OCI-LY1 (cell line): ENCODE data around the gene FBXO45.

Experiments used
- H2AFZ ChIP-seq: fragments of 200-600 bp; sonication (generic), shearing (Covaris generic); 2 replicates; pipeline ENCODE4 v1.6.0; 2014; ENCODE audit warnings: antibody characterized with exemption, mild to moderate bottlenecking, low read length
- H3F3A ChIP-seq: fragments of 200-600 bp; sonication (generic), shearing (Covaris generic); 2 replicates; pipeline ENCODE4 v1.6.0; 2014; ENCODE audit warnings: mild to moderate bottlenecking, antibody characterized with exemption, low read length, moderate library complexity; ENCODE audit not compliant: insufficient read depth
- H3K27ac ChIP-seq: fragments of 200-600 bp; sonication (generic); 2 replicates; pipeline ENCODE4 v1.5.1; 2014; ENCODE audit warnings: low read length, mixed run types, mild to moderate bottlenecking, low read depth; ENCODE audit not compliant: poor library complexity, severe bottlenecking
- H3K27me3 ChIP-seq: fragments of 200-600 bp; sonication (generic); 2 replicates; pipeline ENCODE4 v1.6.0; 2014; ENCODE audit warnings: antibody characterized with exemption, mild to moderate bottlenecking, low read length, moderate library complexity; ENCODE audit not compliant: insufficient read depth
- H3K36me3 ChIP-seq: fragments of 200-600 bp; sonication (generic); 2 replicates; pipeline ENCODE4 v1.6.1; 2014; ENCODE audit warnings: mild to moderate bottlenecking, antibody characterized with exemption, low read length, moderate library complexity, mixed read lengths; ENCODE audit not compliant: insufficient read depth
- H3K4me1 ChIP-seq: fragments of 200-600 bp; sonication (generic); 2 replicates; pipeline ENCODE4 v1.5.1; 2014; ENCODE audit warnings: mild to moderate bottlenecking, low read length, moderate library complexity; ENCODE audit not compliant: insufficient read depth, severe bottlenecking
- H3K4me2 ChIP-seq: fragments of 200-600 bp; sonication (generic), shearing (Covaris generic); 2 replicates; pipeline ENCODE4 v1.6.1; 2014; ENCODE audit warnings: low read length
- H3K4me3 ChIP-seq: fragments of 200-600 bp; sonication (generic); 2 replicates; pipeline ENCODE4 v1.5.1; 2014; ENCODE audit warnings: low read length, low read depth, mild to moderate bottlenecking, mixed read lengths; ENCODE audit not compliant: poor library complexity, severe bottlenecking
- H3K79me2 ChIP-seq: fragments of 200-600 bp; shearing (Covaris generic); 2 replicates; pipeline ENCODE4 v1.6.1; 2016; ENCODE audit warnings: mixed run types, low read length, mixed read lengths; ENCODE audit not compliant: insufficient read depth
- H3K9ac ChIP-seq: fragments of 200-600 bp; sonication (generic), shearing (Covaris generic); 2 replicates; pipeline ENCODE4 v1.6.1; 2014; ENCODE audit warnings: mild to moderate bottlenecking, low read length, mixed read lengths
- H3K9me2 ChIP-seq: fragments of 200-600 bp; sonication (generic), shearing (Covaris generic); 2 replicates; pipeline ENCODE4 v1.6.1; 2014; ENCODE audit warnings: low read depth, mild to moderate bottlenecking, low read length, mixed read lengths
- H3K9me3 ChIP-seq: fragments of 200-600 bp; shearing (Covaris generic); 2 replicates; pipeline ENCODE4 v1.6.1; 2014; ENCODE audit warnings: low read length, mixed read lengths
- H4K20me1 ChIP-seq: fragments of 200-600 bp; sonication (generic), shearing (Covaris generic); 2 replicates; pipeline ENCODE4 v1.6.0; 2016; ENCODE audit warnings: mild to moderate bottlenecking, low read length; ENCODE audit not compliant: insufficient read depth
- CTCF ChIP-seq: fragments of 200-600 bp; sonication (generic), shearing (Covaris generic); IDR thresholded peaks from 2 replicates; pipeline ENCODE4 v1.5.1; 2017; ENCODE audit warnings: mild to moderate bottlenecking, antibody characterized with exemption, low read length, moderate library complexity, mixed read lengths
- EZH2 ChIP-seq: fragments of 200-600 bp; sonication (generic), shearing (Covaris generic); IDR thresholded peaks from 2 replicates; pipeline ENCODE4 v1.8.0; 2017; ENCODE audit warnings: borderline replicate concordance, mixed run types, mild to moderate bottlenecking, antibody characterized with exemption, low read length, moderate library complexity, mixed read lengths

Gene FBXO45

GRCh38 chr3:196620684-196621083, 52.2 kb downstream of the FBXO45 start:
- Histone ChIP-seq H3K9me3 (no peaks in the 10 kb centered on the region), H3K4me1 (peaks cover 5% of the 10 kb centered on the region), H4K20me1 (no peaks in the 10 kb centered on the region), H3K27ac (no peak overlapping the region), H2AFZ (no peak overlapping the region), H3K4me2 (no peak overlapping the region), H3K9me2 (no peaks in the 10 kb centered on the region), H3K27me3 (no peaks in the 10 kb centered on the region), H3K4me3 (no peak overlapping the region), H3K79me2 (no peaks in the 10 kb centered on the region), H3F3A (no peaks in the 10 kb centered on the region), H3K9ac (no peak overlapping the region), H3K36me3 (no peaks in the 10 kb centered on the region)
- no peak for TF ChIP-seq EZH2
- TF ChIP-seq CTCF: no peak

- no peak for TF ChIP-seq CTCF
- TF ChIP-seq EZH2: no peak
- no peaks in the 10 kb centered on the region for H3K36me3 ChIP-seq
- no peak overlapping the region for H3K9ac ChIP-seq
- no peaks in the 10 kb centered on the region for H3K27me3 ChIP-seq
- H2AFZ ChIP-seq: no peak overlapping the region
- no peak overlapping the region for H3K4me2 ChIP-seq
- H3K27ac ChIP-seq: no peak overlapping the region
- no peaks in the 10 kb centered on the region for H3K79me2 ChIP-seq
- H3K4me1 ChIP-seq: peaks cover 5% of the 10 kb centered on the region
- H3K4me3 ChIP-seq: no peak overlapping the region
- no peaks in the 10 kb centered on the region for H3K9me2 ChIP-seq
- no peaks in the 10 kb centered on the region for H4K20me1 ChIP-seq
- H3K9me3 ChIP-seq: no peaks in the 10 kb centered on the region
- H3F3A ChIP-seq: no peaks in the 10 kb centered on the region
Measured at GRCh38 chr3:196621611-196622010, 53.2 kb downstream of the FBXO45 start.

GRCh38 chr3:196624067-196624790, 55.8 kb downstream of the FBXO45 start:
- no peak overlapping the region for H3K27ac ChIP-seq
- no peaks in the 10 kb centered on the region for H3F3A ChIP-seq
- H3K36me3 ChIP-seq: no peaks in the 10 kb centered on the region
- H3K4me2 ChIP-seq: no peak overlapping the region
- H4K20me1 ChIP-seq: no peaks in the 10 kb centered on the region
- H3K9me3 ChIP-seq: no peaks in the 10 kb centered on the region
- TF ChIP-seq EZH2 (no peak), CTCF (no peak)
- no peak overlapping the region for H3K4me3 ChIP-seq
- peaks cover 5% of the 10 kb centered on the region for H3K4me1 ChIP-seq
- no peaks in the 10 kb centered on the region for H3K9me2 ChIP-seq
- no peak overlapping the region for H3K9ac ChIP-seq
- H3K27me3 ChIP-seq: no peaks in the 10 kb centered on the region
- no peaks in the 10 kb centered on the region for H3K79me2 ChIP-seq
- H2AFZ ChIP-seq: no peak overlapping the region
